Inferior parietal cortex (tissue), 1 donor: Measurements from ENCODE around the gene ZCCHC14.
A peak's percentile ranks its signal among the peaks of the same experiment; 100 is the strongest.
"Not testable (repeated sequence)": the region's sequence is repeated elsewhere in the genome, so short reads cannot be mapped to it uniquely, and the experiment has no call there.

Experiments
- DNase-seq: peaks from one replicate; pipeline ENCODE4 v3.0.0-alpha.2; 2016; ENCODE audit errors: extremely low spot score

The ZCCHC14 gene

DNA sequence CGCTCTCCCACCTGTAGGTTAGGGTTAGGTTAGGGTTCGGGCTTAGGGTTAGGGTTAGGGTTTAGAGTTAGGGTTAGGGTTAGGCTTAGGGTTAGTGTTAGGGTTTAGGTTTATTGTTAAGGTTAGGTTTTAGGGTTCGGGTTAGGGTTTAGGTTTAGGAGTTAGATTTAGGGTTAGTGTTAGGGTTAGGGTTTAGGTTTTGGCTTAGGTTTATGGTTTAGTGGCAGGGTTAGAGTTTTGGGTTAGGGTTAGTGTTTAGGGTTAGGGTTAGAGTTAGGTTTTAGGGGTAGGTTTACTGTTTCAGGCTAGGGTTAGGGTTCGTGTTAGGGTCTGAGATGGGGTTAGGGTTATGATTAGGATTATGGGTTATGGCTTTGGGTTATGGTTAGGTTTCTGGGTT lies 31.6 kb upstream of the ZCCHC14 start:
- DNase-seq = no peak

GRCh38 chr16:87523605-87524004 lies 30.8 kb upstream of the ZCCHC14 start:
- DNase-seq = not testable (repeated sequence)

DNA sequence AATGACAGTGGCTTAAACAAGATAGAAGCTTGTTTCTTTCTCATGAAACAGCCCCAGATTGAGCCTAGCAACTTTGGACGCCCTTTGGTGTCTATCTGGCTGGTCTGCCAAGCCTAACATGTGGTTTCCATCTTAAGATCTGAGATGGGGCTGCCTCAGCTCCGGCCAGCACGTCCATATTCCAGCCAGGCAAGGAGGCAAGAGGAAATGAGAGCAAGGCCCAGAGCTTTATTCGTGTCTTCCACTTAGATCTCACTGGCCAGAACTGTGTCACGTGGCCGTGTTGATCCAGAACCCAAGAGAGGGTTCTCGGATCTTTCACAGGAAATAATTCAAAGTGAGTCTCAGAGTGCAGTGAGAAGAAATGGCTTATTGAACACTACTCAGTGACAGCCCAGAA lies 28.9 kb upstream of the ZCCHC14 start:
- not testable (repeated sequence) for DNase-seq

- not testable (repeated sequence) for DNase-seq
Measured at GRCh38 chr16:87519170-87519569, 26.3 kb upstream of the ZCCHC14 start.

GRCh38 chr16:87518430-87519051 lies 25.7 kb upstream of the ZCCHC14 start:
- not testable (repeated sequence) for DNase-seq

DNA sequence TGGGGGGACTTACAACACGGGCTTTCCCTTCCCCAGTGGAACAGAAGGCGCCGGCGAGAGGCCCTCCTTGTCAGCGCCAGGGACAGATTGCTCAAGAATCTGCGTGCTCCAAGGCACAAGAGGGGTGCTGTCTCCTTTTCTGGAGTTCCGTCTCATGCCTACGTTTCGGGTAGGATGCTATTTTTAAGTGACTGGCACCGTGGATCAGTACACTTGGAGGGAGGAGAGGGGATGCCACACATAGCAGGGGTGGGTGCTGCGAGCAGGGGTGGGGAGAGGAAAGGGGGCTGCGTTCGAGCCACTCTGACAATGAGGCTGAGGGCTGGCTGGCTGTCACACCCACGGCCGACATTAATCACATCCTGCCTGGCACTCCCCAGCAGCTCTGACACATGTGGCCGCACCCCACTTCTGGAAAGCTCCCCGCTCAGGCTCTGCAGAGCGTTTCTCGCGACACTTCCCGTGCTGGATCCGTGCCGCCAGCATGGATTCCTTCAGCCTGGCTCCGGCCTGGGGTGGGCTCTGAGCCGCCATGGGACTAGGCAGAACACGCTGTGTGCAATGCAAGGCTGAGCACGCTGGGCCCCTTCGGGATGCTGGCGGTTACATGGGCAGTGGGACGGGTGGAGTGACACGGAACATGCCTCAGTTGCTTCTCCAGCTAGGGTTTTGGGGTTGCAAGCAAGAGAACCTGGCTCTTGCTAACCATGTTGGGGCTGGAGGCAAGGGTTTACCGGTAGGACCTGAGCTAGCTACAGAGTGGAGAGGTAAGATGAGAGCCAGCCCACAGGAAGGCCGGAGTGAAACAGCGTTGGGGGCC lies 25.0 kb upstream of the ZCCHC14 start:
- peak; percentile 45 for DNase-seq

- no peak for DNase-seq
Measured at GRCh38 chr16:87516361-87516760, 23.5 kb upstream of the ZCCHC14 start.

DNA sequence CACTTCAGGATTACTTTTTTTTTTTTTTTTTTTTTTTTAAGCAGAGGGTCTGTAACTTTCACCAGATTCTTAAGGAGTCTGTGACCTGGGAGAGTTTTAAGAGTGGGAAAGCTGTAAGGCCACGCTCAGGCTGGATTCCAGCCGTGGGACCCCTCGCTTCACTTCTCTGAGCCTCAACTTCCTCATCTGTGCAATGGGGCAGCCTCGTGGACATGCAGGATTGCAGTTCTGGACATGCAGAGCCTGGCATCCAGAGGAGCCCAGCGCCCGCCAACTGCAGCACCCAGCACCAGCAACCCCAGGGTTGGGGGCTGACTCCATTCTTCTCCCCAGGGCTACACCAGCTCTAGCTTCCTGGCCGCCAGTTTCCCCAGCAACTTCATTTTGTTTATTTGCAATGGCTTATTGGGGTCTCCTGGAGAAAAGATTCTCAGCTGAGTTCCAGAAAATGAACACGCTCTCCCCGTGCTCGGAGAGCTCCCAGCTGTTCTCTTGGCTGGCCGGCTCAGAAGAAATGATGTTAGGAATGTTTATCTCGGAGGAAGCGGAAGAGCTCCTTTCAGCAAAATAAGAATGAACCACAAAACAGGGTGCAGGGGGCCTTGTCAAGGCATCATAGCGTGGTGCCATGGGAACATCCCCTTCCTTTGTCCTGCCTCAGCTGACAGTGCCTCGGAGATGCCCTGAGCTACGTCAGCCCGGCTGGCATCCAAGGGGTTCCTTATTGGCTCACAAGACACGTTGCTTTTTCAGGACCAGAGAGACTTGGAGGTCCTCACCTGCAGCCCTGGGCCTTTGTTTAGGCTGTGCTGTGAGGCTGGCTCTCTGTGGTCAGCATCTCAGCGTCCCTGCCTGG lies 22.9 kb upstream of the ZCCHC14 start:
- no peak for DNase-seq

DNA sequence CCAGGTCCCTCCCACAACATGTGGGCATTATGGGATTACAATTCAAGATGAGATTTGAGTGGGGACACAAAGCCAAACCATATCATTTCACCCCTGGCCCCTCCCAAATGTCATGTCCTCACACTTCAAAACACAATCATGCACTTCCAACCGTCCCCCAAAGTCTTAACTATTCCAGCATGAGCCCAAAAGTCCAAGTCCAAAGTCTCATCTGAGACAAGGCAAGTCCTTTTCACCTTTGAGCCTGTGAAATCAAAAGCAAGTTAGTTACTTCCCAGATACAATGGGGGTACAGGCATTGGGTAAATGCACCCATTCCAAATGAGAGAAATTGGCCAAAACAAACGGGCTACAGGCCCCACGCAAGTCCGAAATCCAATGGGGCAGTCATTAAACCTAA lies 17.0 kb upstream of the ZCCHC14 start:
- DNase-seq = not testable (repeated sequence)

DNA sequence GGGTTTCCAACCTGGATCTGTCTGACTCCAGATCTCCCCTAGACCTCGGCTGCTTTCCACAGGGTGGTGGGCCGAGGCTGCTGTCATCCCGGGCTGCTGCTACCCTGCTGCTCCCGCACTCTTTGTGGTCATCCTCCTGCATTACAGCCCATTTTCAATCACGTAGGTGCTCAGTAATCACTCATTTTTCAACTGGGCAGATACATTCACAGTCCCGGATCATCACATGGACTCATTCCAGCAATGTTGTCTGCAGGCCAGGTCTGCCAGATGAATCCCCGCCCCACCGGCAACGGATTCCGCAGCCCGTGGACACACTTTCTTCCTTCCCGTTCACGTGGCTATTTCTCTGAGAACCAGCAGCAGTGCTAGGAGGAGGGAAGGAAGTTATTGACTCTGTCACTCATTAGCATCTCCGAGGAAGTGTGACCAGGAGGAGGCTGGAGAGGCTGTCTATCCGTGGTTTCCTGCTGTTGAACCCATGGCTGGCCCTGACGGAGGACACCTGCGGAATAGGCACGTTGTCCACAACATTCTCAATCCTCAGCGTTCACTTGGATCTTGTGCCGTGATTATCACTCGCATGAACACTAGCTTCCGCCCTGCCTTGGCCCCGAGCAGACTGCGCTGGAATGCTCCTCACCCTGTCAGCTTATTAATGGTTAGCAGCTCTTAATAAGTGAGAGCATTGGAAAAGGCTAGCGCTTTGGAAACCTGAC lies 14.7 kb upstream of the ZCCHC14 start:
- DNase-seq = no peak

- DNase-seq = no peak
Measured at GRCh38 chr16:87506423-87507350, 13.9 kb upstream of the ZCCHC14 start.

GRCh38 chr16:87505834-87506233 lies 13.0 kb upstream of the ZCCHC14 start:
- no peak for DNase-seq

DNA sequence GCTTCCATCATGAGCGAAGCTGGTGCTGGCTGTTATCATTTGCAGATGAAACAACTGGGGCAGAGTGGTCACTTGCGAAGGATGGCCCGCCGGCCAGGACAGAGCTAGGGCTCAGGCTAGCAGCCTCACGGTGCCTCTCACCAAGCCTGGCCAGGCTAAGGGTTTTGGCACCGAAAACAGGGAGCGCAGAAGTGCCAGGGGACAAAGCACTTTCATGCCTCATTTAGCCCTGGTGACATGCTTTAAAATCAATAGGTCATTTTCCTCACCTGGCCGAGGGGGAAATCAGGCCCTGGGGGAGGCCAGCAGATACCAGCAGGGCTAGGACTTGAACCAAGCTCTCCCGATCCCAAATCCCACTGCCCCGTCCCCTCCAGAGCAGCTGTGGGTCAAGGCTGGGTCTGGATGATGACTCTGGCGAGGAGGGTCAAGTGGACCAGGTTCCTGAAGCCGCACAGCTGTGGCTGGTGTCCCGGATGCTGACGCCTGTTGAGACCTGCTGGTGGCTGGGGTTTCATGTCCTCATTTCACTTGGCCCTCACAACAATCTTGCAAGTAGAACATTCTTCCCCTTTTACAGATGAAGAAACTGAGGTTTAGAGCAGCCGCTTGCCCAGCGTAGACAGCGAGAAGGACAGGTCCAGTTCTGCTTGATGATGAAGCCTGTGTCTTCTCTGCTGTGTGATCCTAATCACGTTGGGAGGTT lies 10.6 kb upstream of the ZCCHC14 start:
- DNase-seq = not testable (repeated sequence)

- no peak for DNase-seq
Measured at GRCh38 chr16:87502308-87502969, 9.6 kb upstream of the ZCCHC14 start.

DNA sequence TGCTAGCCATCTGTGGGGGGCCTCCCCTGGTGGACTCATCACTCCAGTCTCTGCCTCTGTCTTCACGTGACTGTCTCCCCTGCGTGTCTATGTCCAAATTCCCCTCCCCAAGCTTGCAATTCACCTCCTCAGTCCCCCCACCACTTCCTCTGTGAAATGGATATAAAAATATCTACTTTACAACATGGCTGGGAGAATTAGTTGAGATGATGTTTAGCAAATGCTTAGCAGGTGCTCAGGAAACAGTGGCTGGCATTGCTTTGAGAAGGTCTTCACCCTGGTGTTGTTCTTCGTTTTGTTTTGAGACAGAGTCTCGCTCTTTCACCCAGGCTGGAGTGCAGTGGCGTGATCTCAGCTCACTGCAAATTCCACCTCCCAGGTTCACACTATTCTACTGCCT lies 8.3 kb upstream of the ZCCHC14 start:
- no peak for DNase-seq

DNA sequence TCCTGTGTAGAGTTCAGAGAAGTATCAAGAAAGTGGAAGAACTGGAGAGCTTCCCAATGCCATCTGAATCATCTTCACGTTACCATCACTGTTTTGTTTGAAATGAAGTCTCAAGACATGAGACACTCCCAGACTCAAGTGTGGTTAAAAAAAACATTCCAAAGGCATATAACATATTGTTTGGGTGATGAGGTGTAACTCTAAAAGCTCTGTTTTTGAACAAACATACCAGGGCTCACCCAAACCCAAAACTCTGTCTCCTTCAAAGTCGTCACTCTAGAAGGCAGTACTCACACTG lies 6.3 kb upstream of the ZCCHC14 start:
- no peak for DNase-seq

DNA sequence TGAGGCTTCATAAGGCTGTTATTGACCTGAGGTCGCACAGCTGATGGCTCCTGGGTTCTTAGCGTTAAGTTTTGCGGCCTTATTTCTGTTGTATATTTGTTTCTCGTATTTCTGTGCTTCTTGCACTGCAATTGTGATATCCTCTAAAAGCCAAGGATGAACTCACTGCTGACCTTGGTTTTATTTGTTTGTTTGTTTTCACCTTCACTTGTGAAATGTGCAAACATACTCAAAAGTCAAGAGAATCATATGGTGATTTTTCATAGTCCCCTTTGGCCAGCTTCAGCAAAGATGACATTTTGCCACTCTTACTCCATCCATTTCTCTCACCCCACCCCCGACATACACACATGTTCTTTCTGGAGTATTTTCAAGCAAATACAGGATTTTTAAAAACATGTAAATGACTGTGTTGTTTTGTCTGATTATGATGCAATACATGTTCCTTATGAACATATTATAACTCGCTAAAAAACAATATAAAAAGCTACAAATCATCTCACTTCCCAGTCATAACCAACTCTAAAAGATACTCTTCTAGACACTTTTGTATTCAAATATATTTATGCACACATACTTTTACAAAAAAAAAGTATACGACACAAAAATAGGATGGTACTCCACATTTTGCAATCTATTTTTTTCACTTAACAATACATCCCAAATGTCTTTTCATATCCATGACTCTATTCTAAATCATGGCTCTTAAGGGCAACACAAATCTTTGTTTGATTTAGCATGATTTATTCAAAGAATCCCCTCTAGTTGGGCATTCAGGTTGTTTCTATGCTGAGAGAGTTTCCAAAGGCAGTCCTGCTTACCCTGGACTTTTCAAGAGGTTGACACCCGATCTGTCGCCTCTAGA lies 5.7 kb upstream of the ZCCHC14 start:
- DNase-seq = no peak

DNA sequence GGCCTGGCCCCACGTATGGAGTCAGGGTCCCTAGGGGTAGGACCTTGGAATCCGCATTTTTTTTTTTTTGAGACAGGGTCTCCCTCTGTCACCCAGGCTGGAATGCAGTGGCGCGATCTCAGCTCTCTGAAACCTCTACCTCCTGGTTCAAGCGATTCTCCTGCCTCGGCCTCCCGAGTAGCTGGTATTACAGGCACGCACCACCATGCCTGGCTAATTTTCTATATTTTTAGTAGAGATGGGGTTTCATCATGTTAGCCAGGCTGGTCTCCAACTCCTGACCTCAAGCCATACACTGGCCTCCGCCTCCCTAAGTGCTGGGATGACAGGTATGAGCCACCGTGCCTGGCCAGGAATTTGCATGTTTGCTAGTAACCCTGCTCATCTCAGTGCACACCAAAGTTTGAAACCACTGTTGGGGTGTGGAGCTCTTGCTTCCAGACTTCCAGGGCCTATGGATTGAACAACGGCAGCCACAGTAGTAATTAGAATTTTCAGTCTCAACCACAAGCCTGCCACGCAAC lies 5.0 kb upstream of the ZCCHC14 start:
- DNase-seq = not testable (repeated sequence)
